HepG2 (cell line): ENCODE measurements around the gene KRTAP10-9. TPM values are rescaled to one million over a fixed set of nuclear protein-coding genes. Genes with fewer than 3 reads are reported as not detected.

Experiments used
- POGZ ChIP-seq: sonication (generic); formaldehyde crosslinking; IDR thresholded peaks from 2 replicates; pipeline ENCODE4 v1.4.0; 2020; ENCODE audit warnings: mild to moderate bottlenecking, missing genetic modification reagents
- ZNF142 ChIP-seq: sonication (generic); formaldehyde crosslinking; IDR thresholded peaks from 2 replicates; pipeline ENCODE4 v1.4.0; 2020; ENCODE audit warnings: missing genetic modification reagents
- ZNF280D ChIP-seq: sonication (generic); formaldehyde crosslinking; IDR thresholded peaks from 2 replicates; pipeline ENCODE4 v1.5.1; 2020; ENCODE audit warnings: mild to moderate bottlenecking, missing genetic modification reagents
- polyA plus RNA-seq, 8 experiments: library from polyadenylated mRNA; depleted of rRNA in 3 of 8; stranded (reverse) in 7 of 8; unstranded in 1 of 8; fragments of >200 nt; fragmentation: Illumina TruSeq in 4 of 8; extraction: Trizol in 4 of 8; gene quantifications; 2 replicates each; pipeline versions ENCODE4 v1.2.1 to v1.2.3, GENCODE V29; 2011 to 2016; ENCODE audit warnings: low read depth in 4 of 8, missing spikeins in 1 of 8, mixed read lengths in 1 of 8; ENCODE audit not compliant: insufficient read depth in 1 of 8
- total RNA-seq, 5 experiments: library from RNA; depleted of rRNA; stranded (reverse); fragments of >200 nt; fragmentation: Illumina TruSeq; extraction: Trizol; gene quantifications; 2 replicates each; pipeline ENCODE4 v1.2.3, GENCODE V29; 2016; ENCODE audit warnings: low read depth in 1 of 5
- TF ChIP-seq, protein P1 (sequence below): sonication (generic); formaldehyde crosslinking; IDR thresholded peaks from 2 replicates; pipeline ENCODE4 v1.9.0; 2021; ENCODE audit warnings: missing genetic modification reagents, mild to moderate bottlenecking, borderline replicate concordance

Gene KRTAP10-9
- total and polyA plus RNA-seq, 2 of the 13 experiments (the other 11 are each of a cell fraction or from before 2014, with no cell fraction given) = not detected

- no peak for TF ChIP-seq ZNF142 (CRISPR knock-in tag)
- TF ChIP-seq POGZ (CRISPR knock-in tag) = no peak
- TF ChIP-seq ZNF280D (CRISPR knock-in tag) = no peak
- TF ChIP-seq, protein P1, sequence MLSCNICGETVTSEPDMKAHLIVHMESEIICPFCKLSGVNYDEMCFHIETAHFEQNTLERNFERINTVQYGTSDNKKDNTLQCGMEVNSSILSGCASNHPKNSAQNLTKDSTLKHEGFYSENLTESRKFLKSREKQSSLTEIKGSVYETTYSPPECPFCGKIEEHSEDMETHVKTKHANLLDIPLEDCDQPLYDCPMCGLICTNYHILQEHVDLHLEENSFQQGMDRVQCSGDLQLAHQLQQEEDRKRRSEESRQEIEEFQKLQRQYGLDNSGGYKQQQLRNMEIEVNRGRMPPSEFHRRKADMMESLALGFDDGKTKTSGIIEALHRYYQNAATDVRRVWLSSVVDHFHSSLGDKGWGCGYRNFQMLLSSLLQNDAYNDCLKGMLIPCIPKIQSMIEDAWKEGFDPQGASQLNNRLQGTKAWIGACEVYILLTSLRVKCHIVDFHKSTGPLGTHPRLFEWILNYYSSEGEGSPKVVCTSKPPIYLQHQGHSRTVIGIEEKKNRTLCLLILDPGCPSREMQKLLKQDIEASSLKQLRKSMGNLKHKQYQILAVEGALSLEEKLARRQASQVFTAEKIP (CRISPR knock-in tag) = no peak
Measured at GRCh38 chr21:44602463-44602850, 24.4 kb upstream of the KRTAP10-9 start (continued).
